GM18861 (cell line): Measurements from ENCODE around the gene RAI1.

ENCODE experiments used
- ATAC-seq: cut with Tn5 transposase; IDR thresholded peaks from one replicate; pipeline ENCODE4 v1.9.1; 2021; ENCODE audit not compliant: unreplicated experiment

The RAI1 gene

GRCh38 chr17:17840751-17841591, 159.7 kb downstream of the RAI1 start:
- ATAC-seq, result no peak

- no peak for ATAC-seq
Measured at GRCh38 chr17:17841601-17842025, 160.4 kb downstream of the RAI1 start.

GRCh38 chr17:17842111-17842876, 161.0 kb downstream of the RAI1 start:
- ATAC-seq, result no peak

GRCh38 chr17:17843096-17843495, 161.8 kb downstream of the RAI1 start:
- ATAC-seq, result no peak

- no peak for ATAC-seq
Measured at GRCh38 chr17:17844079-17844478, 162.8 kb downstream of the RAI1 start.

GRCh38 chr17:17844500-17844899, 163.2 kb downstream of the RAI1 start:
- no peak for ATAC-seq

- ATAC-seq, result no peak
Measured at GRCh38 chr17:17845046-17845775, 164.0 kb downstream of the RAI1 start.

- no peak for ATAC-seq
Measured at GRCh38 chr17:17846003-17846402, 164.7 kb downstream of the RAI1 start.

GRCh38 chr17:17846645-17847044, 165.4 kb downstream of the RAI1 start:
- ATAC-seq, result no peak

- ATAC-seq, result no peak
Measured at GRCh38 chr17:17847118-17847689, 165.9 kb downstream of the RAI1 start.

GRCh38 chr17:17847726-17848125, 166.5 kb downstream of the RAI1 start:
- ATAC-seq, result no peak

- no peak for ATAC-seq
Measured at GRCh38 chr17:17848311-17849082, 167.2 kb downstream of the RAI1 start.

- peak; percentile 37 for ATAC-seq
Measured at GRCh38 chr17:17849147-17849820, 168.0 kb downstream of the RAI1 start.

GRCh38 chr17:17849845-17850373, 168.7 kb downstream of the RAI1 start:
- ATAC-seq, result no peak

- ATAC-seq, result no peak
Measured at GRCh38 chr17:17851103-17852002, 170.1 kb downstream of the RAI1 start.

GRCh38 chr17:17852930-17853329, 171.7 kb downstream of the RAI1 start:
- no peak for ATAC-seq

GRCh38 chr17:17853811-17854447, 172.7 kb downstream of the RAI1 start:
- ATAC-seq, result no peak

- ATAC-seq, result no peak
Measured at GRCh38 chr17:17855976-17856375, 174.7 kb downstream of the RAI1 start.
